SK-N-SH (cell line): ENCODE data around the gene SLX1A.
"Not testable (repeated sequence)": the region's sequence is repeated elsewhere in the genome, so short reads cannot be mapped to it uniquely, and the experiment has no call there.

ENCODE experiments used
- EP300 ChIP-seq, 2 experiments: IDR thresholded peaks; 2 replicates each; pipeline versions ENCODE4 v1.4.0 to v1.6.1; 2012; ENCODE audit warnings: borderline replicate concordance in 1 of 2, low read depth in 1 of 2, low read length in 1 of 2
- EZH2phosphoT487 ChIP-seq: fragments of 200-600 bp; sonication (generic); IDR thresholded peaks from 2 replicates; pipeline ENCODE4 v1.6.1; 2017; ENCODE audit warnings: low read depth, mixed run types, mild to moderate bottlenecking, antibody characterized with exemption, moderate library complexity, borderline replicate concordance
- MEF2A ChIP-seq: IDR thresholded peaks from 2 replicates; pipeline ENCODE4 v1.4.0; 2012; ENCODE audit warnings: low read depth, borderline replicate concordance
- RXRA ChIP-seq: IDR thresholded peaks from 2 replicates; pipeline ENCODE4 v1.4.0; 2012; ENCODE audit warnings: low read depth, mild to moderate bottlenecking, borderline replicate concordance

DNA sequence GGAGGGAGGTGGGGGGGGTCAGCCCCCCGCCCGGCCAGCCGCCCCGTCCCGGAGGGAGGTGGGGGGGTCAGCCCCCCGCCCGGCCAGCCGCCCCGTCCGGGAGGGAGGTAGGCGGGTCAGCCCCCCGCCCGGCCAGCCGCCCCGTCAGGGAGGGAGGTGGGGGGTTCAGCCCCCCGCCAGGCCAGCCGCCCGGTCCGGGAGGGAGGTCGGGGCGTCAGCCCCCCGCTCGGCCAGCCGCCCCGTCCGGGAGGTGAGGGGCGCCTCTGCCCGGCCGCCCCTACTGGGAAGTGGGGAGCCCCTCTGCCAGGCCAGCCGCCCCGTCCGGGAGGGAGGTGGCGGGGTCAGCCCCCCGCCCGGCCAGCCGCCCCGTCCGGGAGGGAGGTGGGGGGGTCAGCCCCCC lies 24.3 kb upstream of the SLX1A start:
- TF ChIP-seq RXRA; MEF2A; EP300 (IDR thresholded peaks at IDR 0.05; ENCODE audit: borderline replicate concordance in 1 of 2, low read depth in 1 of 2, low read length in 1 of 2); EZH2phosphoT487: not testable (repeated sequence)
